Right cardiac atrium (tissue), 5 donors: ENCODE results near the gene ZDHHC7. TPM values are rescaled to one million over a fixed set of nuclear protein-coding genes. Genes with fewer than 3 reads are reported as not detected.

Source experiments
- ATAC-seq, 2 donors: fragments of 200-7000 bp; cut with Tn5 transposase; one replicate each; pipeline versions ENCODE4 v1.8.0 to v1.9.1; 2020; ENCODE audit warnings: moderate library complexity in 2 of 2, mild to moderate bottlenecking in 1 of 2
- DNase-seq, 3 donors: peaks; one replicate each; pipeline ENCODE4 v3.0.0-alpha.2; 2020
- H3K27ac ChIP-seq: one replicate; pipeline ENCODE4 v1.5.1; 2013; ENCODE audit warnings: mild to moderate bottlenecking, low read length, control low read depth, moderate library complexity
- H3K27me3 ChIP-seq: one replicate; pipeline ENCODE4 v1.6.1; 2013; ENCODE audit not compliant: control insufficient read depth, insufficient read depth
- H3K4me1 ChIP-seq: one replicate; pipeline ENCODE4 v1.6.1; 2013; ENCODE audit warnings: low read length; ENCODE audit not compliant: control insufficient read depth, insufficient read depth
- H3K4me3 ChIP-seq: one replicate; pipeline ENCODE4 v1.5.1; 2013; ENCODE audit warnings: low read length, control low read depth
- H3K9me3 ChIP-seq: one replicate; pipeline ENCODE4 v1.6.1; 2013; ENCODE audit warnings: low read length; ENCODE audit not compliant: control insufficient read depth
- WGBS: extraction: QIAGEN DNeasy Blood & Tissue Kit; methylation state at CpG from one replicate; pipeline ENCODE4 v1.1.7; 2013; 5-methylcytosine and 5-hydroxymethylcytosine counted together
- intact Hi-C, 4 donors: fragments of 100-400 bp; cut with DNase I; formaldehyde crosslinking; loops; one replicate each; pipeline versions ENCODE4 v1.11.0 to v1.14.0; 2022 to 2023
- polyA plus RNA-seq: library from polyadenylated mRNA; stranded (reverse); fragments of 200-250 nt; gene quantifications from one replicate; pipeline ENCODE4 v1.2.3, GENCODE V29; 2013
- total RNA-seq, 4 donors: library from RNA; stranded (reverse); fragmentation: NEBNext Ultra II Directional; extraction: Animal tissue kit (Norgen Biotek cat#: 25700); gene quantifications; one replicate each; pipeline ENCODE4 v1.2.1, GENCODE V29; 2021
- donor health status: healthy with polysubstance abuse.
- donor health status: DM: no; HTN: yes; CAD: no.
- donor health status: DM: no; HTN: no; CAD: no.
- donor health status: DM: no; HTN: yes; CAD: no; lungs with severe emphysema.
- donor health status: DM: yes; HTN: yes; CAD: no.

Gene ZDHHC7
- total and polyA plus RNA-seq, 5 donors, result 19.4 to 39.2 (median 36.3) TPM

- intact Hi-C loops, result loop anchor here in 1 of 4 donors (10.0 kb wide), 1 partner anchor 94 kb away; no protein-coding TSS in a partner anchor
- Histone ChIP-seq H3K27me3 (no peaks in the 10 kb centered on the region), H3K27ac (no peak overlapping the region), H3K4me1 (no peaks in the 10 kb centered on the region), H3K9me3 (no peaks in the 10 kb centered on the region), H3K4me3 (no peak overlapping the region)
- ATAC-seq, result no peak
- DNase-seq, result no peak
- WGBS, result 94% methylated on average over 9 of the region's 9 CpGs
Measured at GRCh38 chr16:84990782-84991181, 20.6 kb downstream of the ZDHHC7 start.

DNA sequence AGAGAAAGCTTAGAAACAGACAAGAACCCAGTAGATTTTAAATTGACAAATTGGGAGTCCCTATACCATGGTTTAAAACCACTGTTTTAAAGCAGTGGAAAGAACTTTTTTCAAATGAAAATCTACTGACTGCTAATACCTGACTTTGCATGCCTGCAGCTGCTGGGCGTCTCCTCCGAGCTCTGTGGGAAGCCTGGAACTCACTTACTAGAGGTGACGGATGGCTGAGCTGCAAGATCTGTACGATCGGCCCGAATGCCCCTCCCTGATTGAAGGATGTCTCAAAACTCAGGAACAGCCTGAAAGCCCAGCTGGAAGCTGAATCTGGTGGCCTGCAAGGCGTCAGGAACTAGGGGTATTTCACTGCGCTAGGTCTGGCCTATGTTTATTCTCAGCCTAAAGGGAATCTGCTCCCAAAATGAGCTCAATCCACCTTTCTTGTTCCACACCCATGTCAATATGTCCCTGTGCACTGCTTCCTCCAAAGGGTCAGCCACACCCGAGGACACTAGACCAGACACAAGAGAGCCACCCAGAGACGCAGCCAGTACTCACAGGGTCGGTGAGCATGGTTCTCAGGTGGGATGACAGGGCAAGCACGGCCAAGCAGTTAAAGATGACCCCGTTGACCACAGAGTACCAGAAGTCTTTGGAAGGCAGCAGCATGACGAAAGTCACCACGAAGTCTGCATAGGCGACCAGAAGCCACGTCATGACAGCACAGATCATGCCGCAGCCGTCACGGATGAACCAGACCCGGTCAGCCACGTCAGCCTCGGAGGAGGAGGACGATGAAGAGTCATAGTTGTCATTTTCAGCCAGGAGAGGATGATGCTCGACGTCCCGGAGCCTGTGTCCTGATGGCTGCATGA is 21.4 kb downstream of the ZDHHC7 start:
- ATAC-seq, result no peak
- H3K27ac ChIP-seq, result no peak overlapping the region
- no peaks in the 10 kb centered on the region for H3K27me3 ChIP-seq
- DNase-seq, result no peak
- H3K4me3 ChIP-seq, result no peak overlapping the region
- intact Hi-C loops, result loop anchor here in 1 of 4 donors (10.0 kb wide), 1 partner anchor 95 kb away; no protein-coding TSS in a partner anchor
- H3K9me3 ChIP-seq, result no peaks in the 10 kb centered on the region
- H3K4me1 ChIP-seq, result no peaks in the 10 kb centered on the region
- 88% methylated on average over 27 of the region's 27 CpGs for WGBS

- no peaks in the 10 kb centered on the region for H3K27me3 ChIP-seq
- H3K4me1 ChIP-seq, result no peaks in the 10 kb centered on the region
- H3K4me3 ChIP-seq, result no peak overlapping the region
- intact Hi-C loops, result no loop called here
- no peak overlapping the region for H3K27ac ChIP-seq
- ATAC-seq, result no peak
- DNase-seq, result peak in 1 of 3 donors; percentile 1
- 91% methylated on average over 16 of the region's 16 CpGs for WGBS
- H3K9me3 ChIP-seq, result no peaks in the 10 kb centered on the region
Measured at GRCh38 chr16:84988328-84989080, 22.8 kb downstream of the ZDHHC7 start.

- intact Hi-C loops, result no loop called here
- H3K4me1 ChIP-seq, result peaks cover 2% of the 10 kb centered on the region
- no peak overlapping the region for H3K4me3 ChIP-seq
- no peaks in the 10 kb centered on the region for H3K27me3 ChIP-seq
- 97% methylated on average over 1 of the region's 1 CpG for WGBS
- DNase-seq (peak in 1 of 3 donors; percentile 1), ATAC-seq (no peak)
- H3K27ac ChIP-seq, result no peak overlapping the region
- no peaks in the 10 kb centered on the region for H3K9me3 ChIP-seq
Measured at GRCh38 chr16:84986879-84987278, 24.5 kb downstream of the ZDHHC7 start.

DNA sequence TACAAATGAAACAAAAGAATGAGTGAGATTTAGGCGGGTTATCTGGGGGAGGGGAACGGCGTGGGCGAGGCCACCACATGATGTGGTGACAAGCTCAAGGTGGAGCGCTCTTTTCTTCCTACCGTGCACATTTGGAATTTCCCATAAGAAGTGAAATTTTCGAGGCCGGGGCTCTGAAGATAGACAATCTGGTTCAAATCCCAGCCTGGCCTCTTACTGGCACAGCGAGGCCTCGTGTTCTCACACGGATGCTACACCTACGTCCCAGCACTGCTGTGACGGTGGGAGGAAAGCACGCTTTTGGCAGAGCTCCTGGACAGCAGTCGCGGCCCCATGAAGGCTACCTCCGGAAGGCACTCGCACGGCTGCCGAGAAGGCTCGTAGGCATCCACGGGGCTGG is 25.2 kb downstream of the ZDHHC7 start:
- peak in 1 of 3 donors; percentile 44 for DNase-seq
- WGBS, result 93% methylated on average over 22 of the region's 22 CpGs
- no peak for ATAC-seq
- no peaks in the 10 kb centered on the region for H3K9me3 ChIP-seq
- H3K4me1 ChIP-seq, result peaks cover 2% of the 10 kb centered on the region
- no peak overlapping the region for H3K4me3 ChIP-seq
- intact Hi-C loops, result no loop called here
- no peak overlapping the region for H3K27ac ChIP-seq
- H3K27me3 ChIP-seq, result no peaks in the 10 kb centered on the region

DNA sequence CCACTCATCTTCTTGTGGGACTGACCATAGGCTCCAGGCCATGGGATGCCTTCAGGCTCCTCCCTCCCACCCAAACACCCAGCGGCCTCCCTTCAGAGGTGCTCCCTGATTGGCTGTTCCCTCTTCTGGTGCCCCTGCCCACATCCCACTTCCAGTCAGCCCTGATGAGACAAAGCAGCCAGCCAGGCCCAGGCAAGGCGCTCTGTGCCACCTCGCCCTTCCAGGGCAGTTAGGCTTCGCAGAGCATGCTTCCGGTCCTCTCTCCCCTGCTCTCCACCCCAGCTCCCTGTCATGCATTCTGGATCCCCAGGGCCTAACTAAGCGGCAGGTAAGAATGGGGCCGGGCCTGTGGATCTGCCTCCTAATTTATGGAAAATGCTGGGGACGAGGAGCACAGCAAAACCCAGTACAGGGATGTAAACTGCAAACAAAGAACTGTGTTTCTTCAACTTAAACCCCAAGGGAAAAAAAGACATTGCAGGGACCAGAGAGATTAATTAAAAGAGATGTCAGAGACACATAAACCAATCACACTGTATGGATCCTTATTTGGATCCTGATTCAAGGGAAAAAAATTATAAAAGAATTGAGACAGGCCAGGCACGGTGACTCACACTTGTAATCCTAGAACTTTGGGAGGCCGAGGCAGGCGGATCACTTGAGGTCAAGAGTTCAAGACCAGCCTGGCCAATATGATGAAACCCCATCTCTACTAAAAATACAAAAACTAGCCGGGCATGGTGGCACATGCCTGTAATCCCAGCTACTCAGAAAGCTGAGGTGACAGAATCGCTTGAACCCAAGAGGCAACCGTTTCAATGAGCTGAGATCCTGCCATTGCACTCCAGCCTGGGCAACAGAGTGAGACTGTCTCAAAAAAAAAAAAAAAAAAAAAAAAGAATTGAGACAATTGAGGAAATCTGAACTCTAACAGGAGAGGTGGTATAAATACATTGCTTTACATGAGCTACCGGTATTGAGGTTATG is 26.0 kb downstream of the ZDHHC7 start:
- intact Hi-C loops, result no loop called here
- H3K27me3 ChIP-seq, result no peaks in the 10 kb centered on the region
- H3K4me1 ChIP-seq, result peaks cover 2% of the 10 kb centered on the region
- H3K9me3 ChIP-seq, result no peaks in the 10 kb centered on the region
- peak in 1 of 3 donors; percentile 14 for DNase-seq
- H3K4me3 ChIP-seq, result no peak overlapping the region
- 89% methylated on average over 15 of the region's 15 CpGs for WGBS
- no peak overlapping the region for H3K27ac ChIP-seq
- ATAC-seq, result no peak

- H3K27ac ChIP-seq, result no peak overlapping the region
- no peak overlapping the region for H3K4me3 ChIP-seq
- H3K9me3 ChIP-seq, result no peaks in the 10 kb centered on the region
- intact Hi-C loops, result no loop called here
- no peaks in the 10 kb centered on the region for H3K27me3 ChIP-seq
- WGBS, result 44% methylated on average over 9 of the region's 9 CpGs
- ATAC-seq, result peak; percentile 24 to 49
- peak in 2 of 3 donors; percentile 42 to 71 for DNase-seq
- H3K4me1 ChIP-seq, result peaks cover 2% of the 10 kb centered on the region
Measured at GRCh38 chr16:84982434-84982833, 28.9 kb downstream of the ZDHHC7 start.

DNA sequence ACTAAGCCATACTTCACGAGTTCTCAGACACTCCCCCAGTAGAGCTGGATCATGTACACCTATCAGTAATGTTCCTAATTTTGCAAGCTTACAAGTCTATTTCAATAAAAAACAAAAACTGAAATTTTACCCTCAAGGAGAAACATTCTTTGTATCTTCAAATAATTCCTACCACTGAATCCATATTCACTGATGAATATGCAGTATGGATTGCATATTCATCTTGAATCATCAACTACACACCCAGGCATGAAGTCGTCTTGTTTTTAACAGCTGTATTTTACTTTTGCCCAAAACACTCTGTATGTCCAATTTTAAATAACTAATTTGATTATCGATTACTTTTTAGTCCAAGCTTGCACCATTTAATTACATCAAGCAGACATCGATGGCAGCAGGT is 31.8 kb downstream of the ZDHHC7 start:
- WGBS, result 87% methylated on average over 4 of the region's 4 CpGs
- H3K27me3 ChIP-seq, result no peaks in the 10 kb centered on the region
- H3K9me3 ChIP-seq, result no peaks in the 10 kb centered on the region
- no peak for DNase-seq
- no peak for ATAC-seq
- H3K4me3 ChIP-seq, result no peak overlapping the region
- peaks cover 2% of the 10 kb centered on the region for H3K4me1 ChIP-seq
- intact Hi-C loops, result no loop called here
- no peak overlapping the region for H3K27ac ChIP-seq

GRCh38 chr16:84976644-84977400 is 34.5 kb downstream of the ZDHHC7 start:
- peak; percentile 53 to 83 (median 82) for DNase-seq
- WGBS, result 78% methylated on average over 17 of the region's 17 CpGs

GRCh38 chr16:84975522-84975921 is 35.8 kb downstream of the ZDHHC7 start:
- WGBS, result 95% methylated on average over 22 of the region's 22 CpGs
- intact Hi-C loops, result no loop called here
- DNase-seq, result peak in 1 of 3 donors; percentile 28
- Histone ChIP-seq H3K9me3 (no peaks in the 10 kb centered on the region), H3K27me3 (no peaks in the 10 kb centered on the region), H3K27ac (no peak overlapping the region), H3K4me1 (peaks cover 3% of the 10 kb centered on the region), H3K4me3 (no peak overlapping the region)
- no peak for ATAC-seq

More at GRCh38 chr16:84976644-84977400, 34.5 kb downstream of the ZDHHC7 start:
- H3K9me3 ChIP-seq, result no peaks in the 10 kb centered on the region
- H3K4me1 ChIP-seq, result peaks cover 3% of the 10 kb centered on the region
- intact Hi-C loops, result no loop called here
- H3K27ac ChIP-seq, result no peak overlapping the region
- peak; percentile 27 to 39 for ATAC-seq
- H3K27me3 ChIP-seq, result no peaks in the 10 kb centered on the region
- H3K4me3 ChIP-seq, result no peak overlapping the region
